ENCODE results near the gene TRIO.

TRIO gene

GRCh38 chr5:14460844-14461398 is 317.8 kb downstream of the TRIO start (continued):
- TF ChIP-seq POU6F1 (CRISPR knock-in tag; IDR thresholded peaks at IDR 0.05; ENCODE audit: borderline replicate concordance, low read depth) (no peak), ESRRG (CRISPR knock-in tag; IDR thresholded peaks at IDR 0.05) (no peak)

GRCh38 chr5:14462681-14463080 is 319.5 kb downstream of the TRIO start:
- TF ChIP-seq OSR1 (CRISPR knock-in tag; IDR thresholded peaks at IDR 0.05) (no peak), TCF4 (CRISPR knock-in tag; IDR thresholded peaks at IDR 0.05; ENCODE audit: borderline replicate concordance) (no peak), ZC3H10 (CRISPR knock-in tag; IDR thresholded peaks at IDR 0.05) (no peak), ISL1 (CRISPR knock-in tag; IDR thresholded peaks at IDR 0.05) (no peak), ZNF70 (CRISPR knock-in tag; IDR thresholded peaks at IDR 0.05) (no peak), RARB (CRISPR knock-in tag; IDR thresholded peaks at IDR 0.05) (no peak), BACH2 (CRISPR knock-in tag; IDR thresholded peaks at IDR 0.05; ENCODE audit: borderline replicate concordance) (no peak), POU6F1 (CRISPR knock-in tag; IDR thresholded peaks at IDR 0.05; ENCODE audit: borderline replicate concordance, low read depth) (no peak), PATZ1 (CRISPR knock-in tag; IDR thresholded peaks at IDR 0.05; ENCODE audit: borderline replicate concordance) (no peak), TOX (CRISPR knock-in tag; IDR thresholded peaks at IDR 0.05; ENCODE audit: borderline replicate concordance) (no peak), CSRNP3 (CRISPR knock-in tag; IDR thresholded peaks at IDR 0.05) (no peak), ARNTL (CRISPR knock-in tag; IDR thresholded peaks at IDR 0.05; ENCODE audit: borderline replicate concordance, low read depth) (no peak), ZFP3 (CRISPR knock-in tag; IDR thresholded peaks at IDR 0.05) (no peak), ZNF565 (CRISPR knock-in tag; conservative IDR thresholded peaks at IDR 0.05; ENCODE audit: low read depth) (no peak)

GRCh38 chr5:14463629-14464028 is 320.5 kb downstream of the TRIO start:
- TF ChIP-seq ESRRG (CRISPR knock-in tag; IDR thresholded peaks at IDR 0.05) = no peak
- no peak for TF ChIP-seq POU6F1 (CRISPR knock-in tag; IDR thresholded peaks at IDR 0.05; ENCODE audit: borderline replicate concordance, low read depth)
- TF ChIP-seq OSR1 (CRISPR knock-in tag; IDR thresholded peaks at IDR 0.05) = no peak
- TF ChIP-seq ZC3H10 (CRISPR knock-in tag; IDR thresholded peaks at IDR 0.05) = no peak
- no peak for TF ChIP-seq CREB5 (CRISPR knock-in tag; IDR thresholded peaks at IDR 0.05; ENCODE audit: low read depth)
- TF ChIP-seq PPARA (CRISPR knock-in tag; IDR thresholded peaks at IDR 0.05; ENCODE audit: borderline replicate concordance) = no peak
- no peak for TF ChIP-seq ARNTL (CRISPR knock-in tag; IDR thresholded peaks at IDR 0.05; ENCODE audit: borderline replicate concordance, low read depth)
- no peak for TF ChIP-seq RARB (CRISPR knock-in tag; IDR thresholded peaks at IDR 0.05)
- TF ChIP-seq CSRNP3 (CRISPR knock-in tag; IDR thresholded peaks at IDR 0.05) = no peak
- TF ChIP-seq TOX (CRISPR knock-in tag; IDR thresholded peaks at IDR 0.05; ENCODE audit: borderline replicate concordance) = no peak
- no peak for TF ChIP-seq ZNF70 (CRISPR knock-in tag; IDR thresholded peaks at IDR 0.05)
- no peak for TF ChIP-seq ZFP3 (CRISPR knock-in tag; IDR thresholded peaks at IDR 0.05)
- no peak for TF ChIP-seq ZNF565 (CRISPR knock-in tag; conservative IDR thresholded peaks at IDR 0.05; ENCODE audit: low read depth)
- TF ChIP-seq TCF4 (CRISPR knock-in tag; IDR thresholded peaks at IDR 0.05; ENCODE audit: borderline replicate concordance) = no peak
- no peak for TF ChIP-seq ISL1 (CRISPR knock-in tag; IDR thresholded peaks at IDR 0.05)
- ATAC-seq = peak; percentile 2; the same call in 2 of the 3 replicates

More at GRCh38 chr5:14462681-14463080, 319.5 kb downstream of the TRIO start:
- ATAC-seq = no peak
